ENCODE measurements around the gene P4HA2. TPM values are rescaled to one million over a fixed set of nuclear protein-coding genes. Genes with fewer than 3 reads are reported as not detected.
"Not testable (repeated sequence)": the region's sequence is repeated elsewhere in the genome, so short reads cannot be mapped to it uniquely, and the experiment has no call there.

Gene P4HA2
- total and polyA plus RNA-seq, 4 donors, result 20.3 to 62.3 (median 37.2) TPM

GRCh38 chr5:132177691-132178149, 49.9 kb downstream of the P4HA2 start:
- H3K9ac ChIP-seq (ENCODE audit: insufficient read depth in 1 of 2, low read length in 2 of 2), result no peak overlapping the region
- TF ChIP-seq, protein P1, sequence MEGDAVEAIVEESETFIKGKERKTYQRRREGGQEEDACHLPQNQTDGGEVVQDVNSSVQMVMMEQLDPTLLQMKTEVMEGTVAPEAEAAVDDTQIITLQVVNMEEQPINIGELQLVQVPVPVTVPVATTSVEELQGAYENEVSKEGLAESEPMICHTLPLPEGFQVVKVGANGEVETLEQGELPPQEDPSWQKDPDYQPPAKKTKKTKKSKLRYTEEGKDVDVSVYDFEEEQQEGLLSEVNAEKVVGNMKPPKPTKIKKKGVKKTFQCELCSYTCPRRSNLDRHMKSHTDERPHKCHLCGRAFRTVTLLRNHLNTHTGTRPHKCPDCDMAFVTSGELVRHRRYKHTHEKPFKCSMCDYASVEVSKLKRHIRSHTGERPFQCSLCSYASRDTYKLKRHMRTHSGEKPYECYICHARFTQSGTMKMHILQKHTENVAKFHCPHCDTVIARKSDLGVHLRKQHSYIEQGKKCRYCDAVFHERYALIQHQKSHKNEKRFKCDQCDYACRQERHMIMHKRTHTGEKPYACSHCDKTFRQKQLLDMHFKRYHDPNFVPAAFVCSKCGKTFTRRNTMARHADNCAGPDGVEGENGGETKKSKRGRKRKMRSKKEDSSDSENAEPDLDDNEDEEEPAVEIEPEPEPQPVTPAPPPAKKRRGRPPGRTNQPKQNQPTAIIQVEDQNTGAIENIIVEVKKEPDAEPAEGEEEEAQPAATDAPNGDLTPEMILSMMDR (IDR thresholded peaks at IDR 0.05; ENCODE audit: control extremely low read depth, extremely low read depth), result no peak
- DNase-seq (no peak), ATAC-seq (ENCODE audit: insufficient read depth, low FRiP score) (no peak)
- no peaks in the 10 kb centered on the region for H3K36me3 ChIP-seq (ENCODE audit: control insufficient read depth in 4 of 4, insufficient read depth in 4 of 4, low read length in 4 of 4)
- no peak overlapping the region for H3K27ac ChIP-seq (ENCODE audit: low read depth in 1 of 2, low read length in 1 of 2)
- WGBS, 2 donors, result 92 to 97% methylated on average over 6 of the region's 6 CpGs
- H3K27me3 ChIP-seq (ENCODE audit: control insufficient read depth in 3 of 3, insufficient read depth in 3 of 3, low read length in 2 of 3), result no peaks in the 10 kb centered on the region
- no peak overlapping the region for H3K4me3 ChIP-seq
- no peaks in the 10 kb centered on the region for H3K9me3 ChIP-seq (ENCODE audit: control insufficient read depth in 4 of 4, insufficient read depth in 3 of 4, low read length in 3 of 4)
- H3K4me1 ChIP-seq (ENCODE audit: control insufficient read depth in 5 of 5, insufficient read depth in 5 of 5, low read length in 5 of 5), result peaks cover 0 to 8% (median 3%) of the 10 kb centered on the region in 5 donors

DNA sequence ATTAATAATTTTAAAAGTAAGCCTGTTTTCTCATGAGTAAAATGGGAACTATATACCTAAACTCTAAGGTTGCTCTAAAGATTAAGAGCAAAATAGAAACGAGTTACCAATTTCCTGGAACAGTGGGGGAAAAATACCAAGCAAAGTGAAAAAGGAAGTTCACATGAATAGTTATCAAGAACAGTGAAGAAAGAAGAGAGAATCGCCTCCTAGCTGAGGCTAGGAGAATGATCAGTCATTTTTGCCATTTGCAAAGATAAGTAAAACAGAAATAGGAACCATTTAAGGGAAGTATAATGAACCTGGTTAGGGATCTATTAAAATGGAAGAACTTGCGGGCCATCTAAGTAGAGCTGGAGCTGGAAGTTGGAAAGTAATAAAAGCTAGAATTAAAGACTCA, 50.7 kb downstream of the P4HA2 start:
- no peak overlapping the region for H3K9ac ChIP-seq (ENCODE audit: insufficient read depth in 1 of 2, low read length in 2 of 2)
- no peaks in the 10 kb centered on the region for H3K36me3 ChIP-seq (ENCODE audit: control insufficient read depth in 4 of 4, insufficient read depth in 4 of 4, low read length in 4 of 4)
- ATAC-seq (ENCODE audit: insufficient read depth, low FRiP score) (no peak), DNase-seq (no peak)
- TF ChIP-seq, protein P1 (IDR thresholded peaks at IDR 0.05; ENCODE audit: control extremely low read depth, extremely low read depth), result no peak
- H3K27me3 ChIP-seq (ENCODE audit: control insufficient read depth in 3 of 3, insufficient read depth in 3 of 3, low read length in 2 of 3), result no peaks in the 10 kb centered on the region
- H3K4me1 ChIP-seq (ENCODE audit: control insufficient read depth in 5 of 5, insufficient read depth in 5 of 5, low read length in 5 of 5), result peaks cover 0 to 8% (median 3%) of the 10 kb centered on the region in 5 donors
- H3K4me3 ChIP-seq, result no peak overlapping the region
- no peaks in the 10 kb centered on the region for H3K9me3 ChIP-seq (ENCODE audit: control insufficient read depth in 4 of 4, insufficient read depth in 3 of 4, low read length in 3 of 4)
- no peak overlapping the region for H3K27ac ChIP-seq (ENCODE audit: low read depth in 1 of 2, low read length in 1 of 2)
- WGBS, 2 donors, result 23 to 47% methylated on average over 3 of the region's 3 CpGs

DNA sequence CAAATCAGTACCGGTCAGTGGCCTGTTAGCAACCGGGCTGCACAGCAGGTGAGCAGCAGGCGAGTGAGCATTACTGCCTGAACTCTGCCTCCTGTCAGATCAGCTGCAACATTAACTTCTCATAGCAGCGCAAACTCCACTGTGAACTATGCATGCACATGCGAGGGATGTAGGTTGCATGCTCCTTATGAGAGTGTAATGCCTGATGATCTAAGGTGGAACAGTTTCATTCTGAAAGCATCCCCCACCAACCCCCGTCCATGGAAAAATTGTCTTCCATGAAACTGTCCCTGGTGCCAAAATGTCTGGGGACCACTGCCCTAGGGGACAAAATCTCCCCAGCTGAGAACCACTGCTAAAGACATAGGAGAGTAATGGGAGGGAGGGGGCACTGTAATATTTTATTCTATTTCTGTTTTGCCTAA, 51.1 kb downstream of the P4HA2 start:
- peaks cover 0 to 8% (median 3%) of the 10 kb centered on the region in 5 donors for H3K4me1 ChIP-seq (ENCODE audit: control insufficient read depth in 5 of 5, insufficient read depth in 5 of 5, low read length in 5 of 5)
- DNase-seq (no peak), ATAC-seq (ENCODE audit: insufficient read depth, low FRiP score) (no peak)
- H3K9ac ChIP-seq (ENCODE audit: insufficient read depth in 1 of 2, low read length in 2 of 2), result no peak overlapping the region
- H3K4me3 ChIP-seq, result no peak overlapping the region
- 90 to 92% methylated on average over 6 of the region's 6 CpGs for WGBS, 2 donors
- H3K27ac ChIP-seq (ENCODE audit: low read depth in 1 of 2, low read length in 1 of 2), result no peak overlapping the region
- no peaks in the 10 kb centered on the region for H3K27me3 ChIP-seq (ENCODE audit: control insufficient read depth in 3 of 3, insufficient read depth in 3 of 3, low read length in 2 of 3)
- TF ChIP-seq, protein P1 (IDR thresholded peaks at IDR 0.05; ENCODE audit: control extremely low read depth, extremely low read depth), result no peak
- H3K9me3 ChIP-seq (ENCODE audit: control insufficient read depth in 4 of 4, insufficient read depth in 3 of 4, low read length in 3 of 4), result no peaks in the 10 kb centered on the region
- no peaks in the 10 kb centered on the region for H3K36me3 ChIP-seq (ENCODE audit: control insufficient read depth in 4 of 4, insufficient read depth in 4 of 4, low read length in 4 of 4)

GRCh38 chr5:132162945-132163344, 64.7 kb downstream of the P4HA2 start:
- WGBS, 2 donors, result 65 to 86% methylated on average over 1 of the region's 1 CpG
- TF ChIP-seq, protein P1 (IDR thresholded peaks at IDR 0.05; ENCODE audit: control extremely low read depth, extremely low read depth), result no peak

GRCh38 chr5:132161574-132162326, 65.9 kb downstream of the P4HA2 start:
- not testable (repeated sequence) for H3K4me3 ChIP-seq; H3K27ac ChIP-seq (ENCODE audit: low read depth in 1 of 2, low read length in 1 of 2); H3K9me3 ChIP-seq (ENCODE audit: control insufficient read depth in 4 of 4, insufficient read depth in 3 of 4, low read length in 3 of 4); DNase-seq; H3K9ac ChIP-seq (ENCODE audit: insufficient read depth in 1 of 2, low read length in 2 of 2); ATAC-seq (ENCODE audit: insufficient read depth, low FRiP score); H3K36me3 ChIP-seq (ENCODE audit: control insufficient read depth in 4 of 4, insufficient read depth in 4 of 4, low read length in 4 of 4); H3K4me1 ChIP-seq (ENCODE audit: control insufficient read depth in 5 of 5, insufficient read depth in 5 of 5, low read length in 5 of 5); H3K27me3 ChIP-seq (ENCODE audit: control insufficient read depth in 3 of 3, insufficient read depth in 3 of 3, low read length in 2 of 3)
- 92 to 95% methylated on average over 2 to 4 of the region's 5 CpGs for WGBS, 2 donors

More at GRCh38 chr5:132162945-132163344, 64.7 kb downstream of the P4HA2 start:
- no peaks in the 10 kb centered on the region for H3K4me1 ChIP-seq (ENCODE audit: control insufficient read depth in 5 of 5, insufficient read depth in 5 of 5, low read length in 5 of 5)
- DNase-seq, result no peak
- H3K36me3 ChIP-seq (ENCODE audit: control insufficient read depth in 4 of 4, insufficient read depth in 4 of 4, low read length in 4 of 4), result no peaks in the 10 kb centered on the region
- no peak overlapping the region for H3K4me3 ChIP-seq
- H3K27me3 ChIP-seq (ENCODE audit: control insufficient read depth in 3 of 3, insufficient read depth in 3 of 3, low read length in 2 of 3), result no peaks in the 10 kb centered on the region
- ATAC-seq (ENCODE audit: insufficient read depth, low FRiP score), result no peak
- H3K9ac ChIP-seq (ENCODE audit: insufficient read depth in 1 of 2, low read length in 2 of 2), result no peak overlapping the region
- no peak overlapping the region for H3K27ac ChIP-seq (ENCODE audit: low read depth in 1 of 2, low read length in 1 of 2)
- H3K9me3 ChIP-seq (ENCODE audit: control insufficient read depth in 4 of 4, insufficient read depth in 3 of 4, low read length in 3 of 4), result no peaks in the 10 kb centered on the region
